Pons (tissue), 1 donor: Measurements from ENCODE around the gene DLEU7.

Experiments
- DNase-seq: peaks from one replicate; pipeline ENCODE4 v3.0.0-alpha.2; 2016; ENCODE audit warnings: low spot score

Gene DLEU7

DNA sequence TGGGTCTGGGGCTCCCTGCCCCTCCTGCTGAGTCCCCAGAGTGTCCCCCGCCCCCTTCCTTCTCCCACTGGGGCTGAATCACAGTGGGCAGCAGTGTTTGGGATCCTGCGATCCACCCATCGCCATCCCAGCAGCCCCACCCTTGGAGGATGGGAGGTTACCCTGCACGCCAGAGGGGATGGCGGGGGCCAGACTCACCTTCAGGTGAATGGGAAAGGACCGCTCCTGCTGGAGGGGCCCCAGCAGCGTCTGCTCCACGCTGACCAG lies 569 bp downstream of the DLEU7 start:
- DNase-seq = no peak

DNA sequence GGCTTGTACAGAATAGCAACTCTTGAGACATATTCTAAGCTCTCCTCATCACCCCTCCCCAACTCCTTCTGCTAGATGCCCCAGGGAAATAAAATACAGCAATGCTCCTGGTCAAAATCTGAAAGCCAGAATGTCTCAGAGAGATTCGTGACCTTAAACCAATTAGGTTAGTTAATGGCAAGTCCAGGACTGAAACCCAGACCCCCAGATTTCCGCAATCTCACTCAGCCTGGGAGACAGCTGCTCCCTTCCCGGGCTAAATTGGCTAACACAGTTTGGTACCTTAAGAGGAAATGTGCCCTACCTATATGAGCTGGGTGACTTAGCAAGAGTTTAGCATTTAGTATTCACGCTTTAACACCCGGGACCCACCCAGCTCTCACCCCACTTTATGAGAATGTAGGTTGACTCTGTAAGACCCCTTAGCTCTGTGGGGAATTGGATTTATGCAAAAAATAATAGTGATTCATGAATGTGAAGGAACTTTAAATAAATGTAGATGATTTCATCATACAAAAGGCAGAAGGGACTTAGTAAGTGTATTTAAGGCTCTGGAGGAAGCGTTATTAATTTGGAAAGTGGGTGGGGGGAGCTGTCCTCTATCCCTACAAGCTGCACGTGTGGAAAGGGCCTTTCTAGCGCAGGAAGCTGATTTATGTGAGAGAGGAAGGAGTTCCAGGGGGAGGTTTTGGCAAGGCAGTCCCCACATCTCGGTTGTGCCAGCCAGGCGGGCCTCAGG lies 1.1 kb downstream of the DLEU7 start:
- no peak for DNase-seq

DNA sequence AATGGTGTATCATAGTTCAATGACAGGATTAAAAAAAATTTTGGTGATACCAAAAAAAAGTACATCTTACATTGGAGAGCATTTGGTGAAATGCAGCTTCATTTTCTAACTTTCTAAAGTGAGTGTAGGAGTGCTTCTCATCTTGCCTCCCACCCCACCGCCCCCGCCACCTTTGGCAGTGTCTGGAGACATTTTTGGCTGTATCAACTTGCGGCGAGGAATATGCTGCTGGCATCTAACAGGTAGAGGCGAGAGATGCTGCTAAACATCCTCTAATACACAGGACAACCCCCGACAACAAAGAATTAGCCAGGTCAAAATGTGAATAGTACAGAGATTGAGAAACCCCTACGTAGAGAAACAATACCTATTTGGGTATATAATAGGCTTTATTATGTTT lies 1.7 kb downstream of the DLEU7 start:
- DNase-seq = no peak

DNA sequence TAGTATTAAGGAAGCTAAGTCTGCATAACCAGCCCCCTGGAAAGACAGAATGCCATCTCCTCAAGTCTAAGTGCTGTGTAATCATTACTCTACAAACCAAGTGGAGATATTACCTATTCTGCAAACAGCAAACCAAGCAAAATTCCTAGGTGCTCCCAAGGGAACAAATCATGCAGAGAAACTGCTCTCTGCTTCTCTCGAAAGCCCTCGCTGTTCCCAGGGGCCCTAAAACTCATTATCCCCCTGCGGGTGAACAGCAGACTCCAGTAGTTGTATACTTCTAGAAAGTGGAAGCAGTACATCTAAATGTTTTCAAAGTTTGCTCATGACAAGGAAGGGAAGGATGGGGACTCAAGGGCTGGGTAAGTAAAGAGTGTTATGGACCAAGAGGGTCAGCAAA lies 3.2 kb downstream of the DLEU7 start:
- no peak for DNase-seq

DNA sequence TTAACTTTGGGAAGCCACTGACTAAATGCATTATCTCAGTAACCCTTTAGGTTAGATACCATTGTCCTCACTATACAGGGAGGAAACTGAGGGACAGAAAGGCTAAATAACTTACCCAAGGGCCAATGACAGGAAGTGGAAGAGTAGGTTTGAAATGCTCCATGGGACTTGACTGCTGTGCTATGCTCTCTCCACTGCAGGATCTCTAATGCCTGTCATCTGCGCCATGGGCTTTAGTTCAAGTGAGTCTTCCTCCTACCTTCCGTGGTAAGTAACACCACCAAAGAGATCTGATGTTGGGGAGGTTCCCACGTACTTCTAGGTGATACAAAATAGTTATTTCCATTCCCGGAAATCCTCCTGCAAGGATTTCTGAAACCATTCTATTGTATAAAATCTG lies 3.7 kb downstream of the DLEU7 start:
- no peak for DNase-seq

DNA sequence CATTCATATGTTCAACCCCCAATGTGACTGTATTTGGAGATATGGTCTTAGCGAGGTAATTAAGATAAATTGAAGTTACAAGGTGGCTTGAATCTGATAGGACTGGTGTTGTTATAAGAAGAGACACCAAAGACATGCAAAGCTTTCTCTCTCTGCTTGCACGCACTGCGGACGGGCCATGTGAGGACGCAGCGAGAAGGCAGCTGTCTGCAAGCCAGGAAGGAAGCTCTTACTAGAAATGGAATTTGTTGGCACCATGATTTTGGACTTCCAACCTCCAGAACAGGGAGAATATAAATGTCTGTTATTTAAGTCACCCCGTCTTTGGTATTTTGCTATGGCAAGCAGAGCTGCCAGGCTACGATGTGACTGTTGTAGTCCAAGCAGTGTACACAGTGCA lies 4.8 kb downstream of the DLEU7 start:
- DNase-seq = no peak

DNA sequence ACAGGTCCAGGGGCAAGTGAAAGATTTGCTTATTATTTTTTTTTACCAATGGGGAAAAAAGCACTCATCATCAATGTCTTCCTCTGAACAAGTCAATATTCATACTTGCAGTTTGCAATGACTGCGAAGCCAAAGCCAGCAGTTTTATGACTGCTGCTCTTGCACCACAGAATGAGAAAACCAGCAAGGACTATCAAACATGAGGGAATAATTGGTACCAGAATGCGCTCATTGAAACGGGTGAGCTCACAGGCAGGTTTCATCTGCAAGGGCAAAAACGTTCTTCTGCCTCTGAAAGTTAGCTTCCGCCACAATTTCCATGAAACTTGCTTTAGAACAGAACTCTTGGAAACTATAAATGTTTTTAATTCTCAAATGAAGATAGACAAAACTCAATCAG lies 5.5 kb downstream of the DLEU7 start:
- no peak for DNase-seq

DNA sequence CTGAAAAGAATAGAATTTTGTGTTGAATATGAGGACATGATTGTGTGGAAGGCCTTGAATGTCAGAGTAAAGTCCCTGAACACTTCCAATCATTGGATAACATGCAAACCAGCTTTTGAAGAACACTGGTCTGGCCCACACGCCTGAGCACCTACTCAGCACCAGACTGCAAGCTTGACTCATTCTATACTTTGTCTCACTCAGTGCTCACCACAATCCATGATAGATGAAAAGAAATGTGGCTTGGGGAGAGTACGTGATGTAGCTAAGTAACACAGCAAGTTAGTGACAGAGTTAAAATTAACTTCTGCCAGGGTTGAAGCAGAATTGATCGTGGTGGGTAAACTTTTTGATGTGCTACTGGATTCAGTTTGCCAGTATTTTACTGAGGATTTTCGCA lies 12.0 kb downstream of the DLEU7 start:
- no peak for DNase-seq

DNA sequence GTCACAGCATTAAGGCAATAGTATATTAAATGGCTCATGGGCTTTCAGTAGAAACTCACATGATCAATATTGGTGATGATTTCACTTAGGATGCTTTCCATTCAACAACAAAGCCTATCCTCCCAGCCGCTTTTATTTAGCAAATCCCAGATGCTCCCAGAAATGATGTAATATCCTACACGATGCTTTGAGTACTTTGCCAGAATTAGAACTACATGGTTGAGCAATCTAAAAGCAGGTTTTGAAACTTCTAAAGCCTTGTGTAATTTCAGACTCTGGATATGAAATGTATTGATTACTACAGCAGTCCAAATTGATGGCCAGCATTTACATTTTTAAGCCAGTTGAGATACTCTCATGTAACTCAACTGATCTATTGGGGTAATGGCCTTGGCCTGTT lies 13.6 kb downstream of the DLEU7 start:
- no peak for DNase-seq

DNA sequence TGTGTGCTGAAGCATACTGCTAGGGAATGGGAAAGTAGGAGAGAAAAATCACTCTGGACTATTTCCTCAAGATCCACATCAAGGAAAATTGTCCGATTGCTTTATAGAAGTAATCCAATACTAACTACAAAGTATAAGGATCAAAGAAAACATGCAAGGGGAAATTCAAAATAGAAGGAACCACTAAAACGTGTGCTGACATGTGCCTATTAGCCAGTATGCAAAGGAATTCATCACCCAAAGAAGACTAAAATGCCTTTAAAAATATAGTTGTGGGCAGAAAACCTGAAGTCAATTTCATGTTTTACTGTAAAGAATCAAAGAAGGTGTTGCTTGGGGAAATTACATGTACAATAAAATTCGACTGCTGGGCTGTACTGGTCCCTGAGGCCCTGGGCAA lies 14.3 kb downstream of the DLEU7 start:
- DNase-seq = no peak

DNA sequence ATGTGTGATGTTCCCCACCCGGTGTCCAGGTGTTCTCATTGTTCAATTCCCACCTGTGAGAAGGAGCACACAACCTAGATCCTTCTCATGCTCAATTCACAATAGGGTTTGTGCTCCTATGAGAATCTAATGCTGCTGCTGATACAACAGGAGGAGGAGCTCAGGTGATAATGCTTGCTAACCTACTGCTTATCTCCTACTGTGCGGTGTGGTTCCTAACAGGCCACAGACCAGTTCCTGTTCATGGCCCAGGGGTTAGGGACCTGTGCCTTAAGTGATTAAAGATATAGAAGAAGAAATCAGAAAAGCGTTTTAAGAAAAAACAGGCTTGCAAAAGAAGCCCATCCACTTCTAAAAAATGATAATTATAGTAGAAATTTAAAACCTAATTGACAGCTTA lies 17.5 kb downstream of the DLEU7 start:
- DNase-seq = no peak

DNA sequence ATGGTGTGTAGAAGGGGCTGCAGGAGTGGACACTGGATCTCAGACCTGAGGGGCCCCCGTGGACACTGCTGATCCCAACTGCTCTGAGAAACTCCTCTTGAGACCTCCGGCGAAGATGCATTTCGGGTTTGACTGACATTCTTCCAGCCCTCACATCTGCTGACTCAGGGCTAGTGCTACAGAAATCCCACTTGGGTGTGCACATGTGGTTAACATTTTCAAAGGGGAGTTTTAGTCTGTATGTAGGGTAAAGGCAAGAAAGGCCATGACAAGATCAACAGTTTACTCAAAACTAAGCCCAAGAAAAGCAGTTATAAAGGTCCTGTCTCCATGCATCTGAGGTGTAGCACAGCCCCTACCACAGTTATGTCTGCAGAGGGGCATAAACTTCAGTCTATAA lies 31.2 kb downstream of the DLEU7 start:
- DNase-seq = no peak

DNA sequence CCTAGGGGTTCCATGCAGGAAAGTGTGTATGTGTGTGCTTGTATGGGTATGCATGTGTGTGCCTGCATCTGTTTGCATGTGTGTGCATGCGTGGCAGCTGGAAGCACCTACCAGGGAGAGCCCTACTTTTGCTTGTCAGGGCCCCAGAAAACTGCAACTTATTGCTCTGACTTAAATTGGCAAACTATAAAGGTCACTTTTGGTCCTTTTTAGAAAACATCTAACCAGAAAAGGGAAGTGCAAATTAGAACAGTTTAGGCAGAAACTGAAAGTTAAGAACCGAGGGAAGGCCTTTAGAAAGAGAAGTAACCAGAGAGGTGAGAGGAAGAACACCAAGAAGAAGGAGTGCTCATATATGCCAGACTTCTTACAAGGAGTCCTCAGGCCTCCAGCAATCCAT lies 32.5 kb downstream of the DLEU7 start:
- peak; percentile 70 for DNase-seq

DNA sequence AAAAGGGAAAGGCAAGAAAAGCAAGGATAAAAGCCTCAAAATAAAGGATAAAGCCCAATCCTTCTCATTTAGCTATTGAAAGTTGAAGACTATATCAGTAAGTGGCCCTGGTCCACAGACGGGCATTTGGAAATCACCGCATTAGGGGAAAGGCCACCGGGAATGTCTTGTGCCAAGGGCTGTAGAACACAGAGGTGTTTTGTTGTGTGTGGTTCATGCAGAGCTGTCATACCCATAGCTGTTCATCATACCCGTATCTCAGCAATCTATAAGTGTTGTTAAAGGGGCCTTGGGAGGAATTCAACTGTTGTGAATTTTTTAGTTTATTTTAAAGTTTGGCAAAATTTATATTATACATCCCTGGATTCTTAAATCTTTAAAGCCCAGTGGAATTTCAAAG lies 33.0 kb downstream of the DLEU7 start:
- DNase-seq = no peak

DNA sequence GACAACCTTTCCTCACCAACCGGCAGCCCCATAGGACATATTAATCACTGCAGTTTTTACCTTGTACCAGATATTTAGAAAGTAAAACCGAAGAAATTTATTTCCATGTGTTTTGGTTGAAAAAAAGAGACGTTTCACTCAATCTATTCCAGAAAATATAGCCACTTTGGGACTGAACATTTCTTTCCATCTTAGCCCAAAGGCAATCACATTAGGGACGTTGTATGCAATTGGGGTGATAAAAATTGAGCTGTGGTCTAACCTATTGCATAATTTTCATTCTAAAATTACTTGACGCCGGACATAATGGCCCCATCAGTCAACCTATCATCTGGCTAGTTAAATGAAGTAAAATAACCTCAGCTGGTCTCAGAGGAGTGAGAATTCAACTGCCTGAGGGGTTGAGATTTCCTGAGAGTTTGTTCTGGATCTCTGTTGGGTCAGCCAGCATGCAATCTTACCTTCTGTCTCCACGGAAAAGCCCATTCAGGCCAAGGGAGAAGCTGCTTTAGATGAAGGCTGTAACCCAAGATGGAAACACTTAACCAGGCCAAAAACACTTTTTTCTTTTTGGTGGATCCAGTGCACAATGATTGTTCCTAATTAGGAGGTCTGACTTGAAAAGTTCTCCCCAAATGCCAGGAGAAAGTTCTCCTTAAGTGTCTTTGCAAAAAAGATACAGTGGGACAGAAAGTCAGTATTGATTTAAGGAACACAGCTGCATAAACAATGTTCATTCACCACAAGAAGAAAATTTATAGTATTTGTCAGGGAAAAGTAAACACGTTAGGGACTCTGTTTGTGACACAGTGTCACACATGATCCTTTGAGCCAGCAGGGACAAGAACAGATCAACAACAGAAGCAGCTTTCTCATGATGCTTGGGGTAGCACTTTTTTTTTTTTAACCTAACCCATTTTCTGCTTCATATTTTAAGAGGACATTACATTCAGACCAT lies 34.1 kb downstream of the DLEU7 start:
- peak; percentile 3 for DNase-seq

DNA sequence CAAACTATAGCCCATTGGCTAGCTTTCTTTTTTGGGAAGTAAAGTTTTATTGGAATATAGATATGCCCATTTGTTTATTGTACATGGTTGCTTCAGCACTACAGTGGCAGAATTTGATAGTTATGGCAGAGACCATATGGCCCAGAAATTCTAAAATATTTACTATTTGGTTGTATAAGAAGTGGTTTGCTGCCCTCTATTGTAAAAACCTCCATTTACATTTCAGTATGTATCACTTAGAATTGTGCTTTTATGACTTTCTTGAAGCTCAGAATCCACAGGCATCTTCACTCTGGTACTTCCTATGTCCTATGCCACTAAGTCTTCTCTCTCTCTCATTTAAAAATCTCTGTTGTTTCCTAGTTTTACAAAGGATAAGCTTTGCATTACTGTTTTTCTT lies 37.7 kb downstream of the DLEU7 start:
- DNase-seq = no peak

DNA sequence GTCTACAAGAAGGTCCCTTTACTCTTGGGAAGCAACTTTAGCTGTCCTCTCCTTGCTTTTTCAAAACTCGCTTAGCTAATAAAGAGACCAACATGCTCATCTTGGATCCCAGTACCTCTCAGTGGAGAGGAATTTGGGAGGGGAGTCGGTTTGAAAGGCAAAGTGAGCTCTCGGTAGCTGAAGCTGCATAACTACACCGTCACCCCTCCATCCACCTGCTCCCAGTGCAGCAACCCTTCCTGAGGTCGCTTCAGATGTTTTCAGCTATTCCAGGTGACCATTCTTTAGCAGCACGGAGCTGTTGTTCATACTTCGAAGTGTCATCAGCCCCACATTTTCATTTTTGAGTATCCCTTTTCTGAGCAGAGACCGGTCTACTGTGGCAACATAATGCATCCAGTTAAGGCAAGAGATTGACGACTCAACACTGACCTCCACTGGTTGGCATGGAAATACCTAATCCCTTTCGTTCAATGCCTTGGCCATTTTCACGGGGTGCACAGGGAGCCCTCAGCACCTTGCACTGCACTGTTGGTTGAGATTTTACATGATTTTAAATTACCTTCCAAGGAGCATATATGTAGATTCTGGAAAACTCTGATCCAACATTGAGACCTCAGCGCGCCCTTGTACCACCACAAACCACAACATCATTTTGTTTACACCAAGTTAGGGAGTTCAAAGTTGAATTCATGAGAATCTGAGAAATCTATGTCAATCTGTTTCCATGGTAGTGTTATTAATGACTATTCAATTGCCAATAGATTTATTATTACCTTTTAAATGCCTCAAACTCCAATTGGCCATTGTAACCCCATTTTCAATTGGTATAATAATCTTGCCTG lies 42.2 kb downstream of the DLEU7 start:
- DNase-seq = peak; percentile 92

DNA sequence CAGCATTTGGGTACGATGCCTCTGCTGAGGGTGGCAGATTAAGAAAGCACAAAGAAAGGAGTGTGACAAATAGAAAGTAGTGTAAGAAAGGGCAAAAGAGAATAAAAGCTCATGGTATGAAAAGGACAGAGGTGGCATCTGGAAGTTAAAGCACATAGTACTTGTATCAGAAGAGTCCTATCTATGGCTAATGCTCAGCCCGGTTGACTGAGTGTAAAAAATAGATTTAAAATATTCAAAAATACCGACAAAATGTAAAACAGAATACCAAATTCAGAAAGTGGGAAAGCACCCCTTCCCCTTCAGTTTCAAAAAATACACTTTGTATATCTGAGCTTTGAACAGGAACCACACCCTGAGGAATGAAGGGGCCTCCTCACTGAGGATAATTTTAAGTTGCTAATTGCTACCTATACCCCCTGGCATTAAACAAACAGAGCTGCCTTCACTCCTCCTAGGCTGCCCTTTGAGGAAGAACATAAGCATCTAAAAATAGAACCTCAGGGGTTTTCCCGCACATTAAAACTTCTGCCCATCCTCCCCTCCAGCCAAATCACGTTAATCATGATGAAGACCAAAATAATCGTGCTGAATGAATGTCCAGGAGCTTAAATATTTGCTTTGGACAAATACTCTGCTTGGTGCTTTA lies 43.3 kb downstream of the DLEU7 start:
- DNase-seq = peak; percentile 9

DNA sequence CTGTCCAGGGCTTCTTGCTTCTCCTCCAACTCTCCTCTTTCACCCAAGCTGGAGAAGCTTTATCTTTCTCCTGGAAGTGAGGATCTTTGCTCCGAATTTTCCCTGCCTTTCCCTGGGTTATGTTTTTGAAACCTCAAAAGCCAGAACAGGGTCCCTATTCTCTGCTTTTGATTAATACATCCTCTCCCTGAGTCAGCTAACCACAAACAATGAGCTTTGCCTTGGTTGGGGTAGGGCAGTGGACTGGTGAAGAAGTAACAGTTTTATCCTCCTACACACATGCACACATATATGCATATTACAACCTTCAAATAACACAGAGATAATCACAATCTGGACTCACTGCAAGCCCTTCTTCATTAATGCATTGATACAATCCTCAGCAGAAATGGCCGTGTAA lies 44.6 kb downstream of the DLEU7 start:
- DNase-seq = no peak

DNA sequence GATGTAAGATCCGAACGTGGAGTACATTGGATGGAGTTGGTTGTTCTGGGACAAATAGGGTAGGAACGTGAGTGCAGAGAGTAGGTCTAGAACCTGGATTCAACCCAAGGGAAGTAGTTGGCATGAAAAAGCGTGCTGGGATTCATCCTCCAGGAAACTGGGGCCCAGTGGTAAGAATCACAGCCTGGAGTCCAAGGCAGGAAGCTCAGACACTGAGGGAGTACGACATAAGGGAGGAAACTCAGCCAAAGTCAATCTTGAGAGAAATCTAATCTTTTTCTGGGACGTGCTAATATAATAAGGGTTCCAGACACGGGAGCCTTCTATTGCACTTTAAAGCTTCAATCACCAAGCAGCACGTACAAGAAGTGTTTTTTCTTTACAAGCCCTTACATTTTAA lies 46.4 kb downstream of the DLEU7 start:
- no peak for DNase-seq

DNA sequence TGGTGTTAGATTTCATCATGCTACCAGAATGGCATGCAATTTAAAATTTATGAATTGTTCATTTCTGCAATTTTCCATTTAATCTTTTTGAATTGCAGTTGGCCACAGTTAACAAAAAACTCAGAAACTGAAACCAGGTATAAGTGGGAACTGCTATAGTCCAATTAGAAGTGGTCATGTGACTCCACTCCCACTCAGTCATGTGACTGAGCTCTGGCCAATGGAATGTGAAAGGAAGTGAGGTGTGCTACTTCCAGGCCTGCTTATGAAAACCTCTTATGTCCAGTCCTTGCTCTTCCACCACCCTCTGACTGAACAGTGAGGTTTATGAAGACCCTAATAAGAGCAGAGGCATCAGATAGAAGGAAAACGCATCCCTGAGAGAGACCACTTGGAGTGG lies 47.0 kb downstream of the DLEU7 start:
- DNase-seq = no peak

DNA sequence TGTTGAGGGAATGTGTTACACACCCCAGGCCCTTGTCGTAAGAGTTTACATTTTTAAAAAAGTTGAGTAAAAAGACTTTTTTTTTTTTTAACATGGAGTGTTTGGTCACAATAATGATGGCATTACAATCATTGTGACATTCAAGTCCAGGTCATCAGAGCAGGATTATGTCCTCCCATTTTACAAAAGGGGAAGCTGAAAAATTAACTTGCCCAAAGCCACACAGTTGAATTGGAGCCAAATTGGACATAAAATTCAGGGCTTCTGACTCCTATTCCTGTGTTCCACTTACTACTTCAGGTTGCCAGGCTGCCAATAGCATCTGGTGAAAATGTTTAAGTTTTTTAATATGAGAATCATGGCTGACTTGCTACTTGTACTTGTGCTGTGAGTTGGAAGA lies 49.3 kb downstream of the DLEU7 start:
- no peak for DNase-seq
